DND-41 (cell line): ENCODE data around the gene TMEM266.

Experiments
- ATAC-seq: fragments of 200-7000 bp; cut with Tn5 transposase; 3 replicates; pipeline ENCODE4 v1.9.1; 2021; ENCODE audit warnings: low read depth; ENCODE audit not compliant: insufficient read depth
- DNase-seq: peaks from one replicate; pipeline ENCODE4 v3.0.0-alpha.2; 2020
- H2AFZ ChIP-seq: 2 replicates; pipeline ENCODE4 v1.6.0; 2012; ENCODE audit warnings: low read depth, low read length
- H3K27ac ChIP-seq: 2 replicates; pipeline ENCODE4 v1.5.1; 2012; ENCODE audit warnings: low read length, inconsistent platforms
- H3K27me3 ChIP-seq: fragments of 200-600 bp; sonication (generic); 2 replicates; pipeline ENCODE4 v1.6.0; 2012; ENCODE audit warnings: low read length, mild to moderate bottlenecking, inconsistent platforms; ENCODE audit not compliant: insufficient read depth, poor library complexity
- H3K36me3 ChIP-seq: 2 replicates; pipeline ENCODE4 v1.5.1; 2012; ENCODE audit warnings: low read length, inconsistent platforms; ENCODE audit not compliant: insufficient read depth
- H3K4me1 ChIP-seq: 2 replicates; pipeline ENCODE4 v1.5.1; 2012; ENCODE audit warnings: mild to moderate bottlenecking, low read length; ENCODE audit not compliant: insufficient read depth
- H3K4me2 ChIP-seq: 2 replicates; pipeline ENCODE4 v1.6.0; 2012; ENCODE audit warnings: mild to moderate bottlenecking, moderate library complexity, low read length, inconsistent platforms; ENCODE audit not compliant: insufficient read depth
- H3K4me3 ChIP-seq, 2 experiments: fragments of 200-600 bp in 1 of 2; shearing (Covaris generic) in 1 of 2; 2 replicates each; pipeline ENCODE4 v1.5.1; 2012 to 2016; ENCODE audit warnings: inconsistent platforms in 2 of 2, low read length in 2 of 2, mild to moderate bottlenecking in 2 of 2, low read depth in 1 of 2, moderate library complexity in 1 of 2
- H3K79me2 ChIP-seq: 2 replicates; pipeline ENCODE4 v1.6.0; 2012; ENCODE audit warnings: low read length, inconsistent platforms; ENCODE audit not compliant: insufficient read depth
- H3K9ac ChIP-seq: 2 replicates; pipeline ENCODE4 v1.6.0; 2012; ENCODE audit warnings: low read depth, mild to moderate bottlenecking, inconsistent platforms, low read length, moderate library complexity
- H3K9me3 ChIP-seq: 2 replicates; pipeline ENCODE4 v1.5.1; 2012; ENCODE audit warnings: low read length, moderate library complexity, mild to moderate bottlenecking, inconsistent platforms; ENCODE audit not compliant: insufficient read depth, severe bottlenecking
- H4K20me1 ChIP-seq: 2 replicates; pipeline ENCODE4 v1.6.0; 2012; ENCODE audit warnings: low read length; ENCODE audit not compliant: insufficient read depth
- CTCF ChIP-seq: IDR thresholded peaks from 2 replicates; pipeline ENCODE4 v1.5.1; 2012; ENCODE audit warnings: borderline replicate concordance, low read length, moderate library complexity, mild to moderate bottlenecking; ENCODE audit not compliant: poor library complexity, severe bottlenecking; ENCODE audit errors: extremely low read depth
- EZH2 ChIP-seq: IDR thresholded peaks from 3 replicates; pipeline ENCODE4 v1.6.1; 2012; ENCODE audit warnings: borderline replicate concordance, low read depth, mild to moderate bottlenecking, moderate library complexity, low read length, inconsistent platforms; ENCODE audit not compliant: severe bottlenecking

TMEM266 gene

GRCh38 chr15:76168237-76168984, 108.6 kb downstream of the TMEM266 start:
- Histone ChIP-seq H3K36me3 (no peaks in the 10 kb centered on the region), H4K20me1 (no peaks in the 10 kb centered on the region), H2AFZ (no peak overlapping the region), H3K9ac (no peak overlapping the region), H3K27me3 (no peaks in the 10 kb centered on the region), H3K4me1 (no peaks in the 10 kb centered on the region), H3K4me3 (no peak overlapping the region), H3K9me3 (no peaks in the 10 kb centered on the region), H3K79me2 (no peaks in the 10 kb centered on the region), H3K27ac (no peak overlapping the region), H3K4me2 (no peak overlapping the region)
- no peak for ATAC-seq
- TF ChIP-seq CTCF (no peak), EZH2 (no peak)
- DNase-seq = no peak

- no peaks in the 10 kb centered on the region for H3K79me2 ChIP-seq
- no peaks in the 10 kb centered on the region for H3K9me3 ChIP-seq
- no peak for ATAC-seq
- H3K36me3 ChIP-seq = no peaks in the 10 kb centered on the region
- H4K20me1 ChIP-seq = no peaks in the 10 kb centered on the region
- H3K9ac ChIP-seq = no peak overlapping the region
- H3K4me3 ChIP-seq = no peak overlapping the region
- H3K27me3 ChIP-seq = no peaks in the 10 kb centered on the region
- H3K4me1 ChIP-seq = no peaks in the 10 kb centered on the region
- H3K27ac ChIP-seq = no peak overlapping the region
- DNase-seq = no peak
- H2AFZ ChIP-seq = no peak overlapping the region
- no peak for TF ChIP-seq EZH2
- no peak for TF ChIP-seq CTCF
- no peak overlapping the region for H3K4me2 ChIP-seq
Measured at GRCh38 chr15:76169018-76169417, 109.2 kb downstream of the TMEM266 start.

- Histone ChIP-seq H3K36me3 (no peaks in the 10 kb centered on the region), H3K4me1 (no peaks in the 10 kb centered on the region), H3K79me2 (no peaks in the 10 kb centered on the region), H4K20me1 (no peaks in the 10 kb centered on the region), H3K4me2 (no peak overlapping the region), H3K27me3 (no peaks in the 10 kb centered on the region), H3K27ac (no peak overlapping the region), H3K9ac (no peak overlapping the region), H3K9me3 (no peaks in the 10 kb centered on the region), H2AFZ (no peak overlapping the region), H3K4me3 (no peak overlapping the region)
- TF ChIP-seq EZH2 (no peak), CTCF (no peak)
- ATAC-seq (no peak), DNase-seq (no peak)
Measured at GRCh38 chr15:76169911-76170800, 110.4 kb downstream of the TMEM266 start.
